ENCODE data around the gene PCBP3. TPM values are rescaled to one million over a fixed set of nuclear protein-coding genes. Genes with fewer than 3 reads are reported as not detected.

Gene PCBP3
- total RNA-seq, 4 donors from 2014 or later, result 0.47 to 5.3 (median 1.0) TPM; not detected in 1

- 85 to 93% methylated on average over 3 to 7 of the region's 7 CpGs for WGBS, 2 donors
- Histone ChIP-seq H3K27me3 (peaks cover 0 to 12% (median 0%) of the 10 kb centered on the region in 4 donors), H3K36me3 (no peaks in the 10 kb centered on the region), H3K4me1 (no peaks in the 10 kb centered on the region), H3K27ac (no peak overlapping the region), H3K9me3 (no peaks in the 10 kb centered on the region), H3K4me3 (no peak overlapping the region)
- intact Hi-C loops (cut with DNase I), result no loop called here
- TF ChIP-seq CTCF (IDR thresholded peaks at IDR 0.05), result no peak
- DNase-seq, result no peak
Measured at GRCh38 chr21:45790427-45790826, 146.9 kb downstream of the PCBP3 start.

DNA sequence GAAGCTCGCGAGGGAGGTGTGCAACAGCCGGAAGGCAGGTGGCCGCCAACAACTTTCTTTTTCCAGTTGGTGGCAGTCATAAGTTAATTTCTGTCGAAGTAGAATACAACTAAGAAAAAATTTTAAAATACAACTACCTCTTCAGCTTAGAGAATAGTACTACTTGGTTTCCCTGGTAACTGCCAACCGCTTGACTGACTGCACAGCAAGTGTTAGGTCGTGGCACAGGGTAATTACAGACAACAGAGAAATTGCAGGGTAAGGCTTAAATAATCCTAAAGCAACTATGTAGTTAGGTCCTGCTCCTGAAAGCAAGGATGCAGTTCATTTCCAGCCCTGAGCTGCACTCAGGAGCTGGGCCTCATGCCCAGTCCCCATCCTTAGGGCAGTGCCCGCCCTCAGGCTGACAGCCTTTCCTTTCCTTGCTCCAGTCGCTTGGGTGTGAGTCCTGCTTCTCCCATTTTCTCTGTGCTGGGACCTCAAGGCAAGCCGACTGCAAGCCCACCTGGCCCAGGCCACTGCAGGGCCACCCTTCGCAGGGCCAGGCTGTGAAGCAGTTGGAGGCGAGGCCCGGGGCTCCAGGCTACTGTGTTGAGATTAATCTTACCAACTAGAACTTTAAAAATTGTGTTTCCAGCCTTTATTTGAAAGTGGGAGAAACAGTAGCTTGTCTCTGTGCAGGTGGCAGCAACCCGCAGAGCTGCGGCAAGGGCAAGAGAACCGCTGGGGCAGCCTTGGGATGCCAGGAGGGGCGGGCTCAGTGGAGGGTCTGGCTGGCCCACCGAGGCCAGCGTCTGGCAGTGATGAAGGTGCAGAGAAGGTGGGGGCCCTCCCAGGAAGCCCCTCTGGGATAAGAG lies 148.3 kb downstream of the PCBP3 start:
- no peak overlapping the region for H3K4me3 ChIP-seq
- no peaks in the 10 kb centered on the region for H3K4me1 ChIP-seq
- H3K36me3 ChIP-seq, result no peaks in the 10 kb centered on the region
- intact Hi-C loops (cut with DNase I), result no loop called here
- no peak for DNase-seq
- H3K9me3 ChIP-seq, result no peaks in the 10 kb centered on the region
- peaks cover 0 to 12% (median 0%) of the 10 kb centered on the region in 4 donors for H3K27me3 ChIP-seq
- TF ChIP-seq CTCF (IDR thresholded peaks at IDR 0.05) (no peak), POLR2A (IDR thresholded peaks at IDR 0.05) (no peak)
- H3K27ac ChIP-seq, result no peak overlapping the region
- 77 to 82% methylated on average over 8 to 18 of the region's 19 CpGs for WGBS, 2 donors

GRCh38 chr21:45792682-45793383 lies 149.3 kb downstream of the PCBP3 start:
- no peaks in the 10 kb centered on the region for H3K9me3 ChIP-seq
- DNase-seq, result no peak
- H3K27ac ChIP-seq, result no peak overlapping the region
- TF ChIP-seq CTCF (IDR thresholded peaks at IDR 0.05) (no peak), POLR2A (IDR thresholded peaks at IDR 0.05) (no peak)
- no peaks in the 10 kb centered on the region for H3K36me3 ChIP-seq
- intact Hi-C loops (cut with DNase I), result no loop called here
- peaks cover 0 to 11% (median 0%) of the 10 kb centered on the region in 4 donors for H3K27me3 ChIP-seq
- 78 to 79% methylated on average over 20 to 22 of the region's 22 CpGs for WGBS, 2 donors
- H3K4me3 ChIP-seq, result no peak overlapping the region
- H3K4me1 ChIP-seq, result no peaks in the 10 kb centered on the region

GRCh38 chr21:45794027-45794426 lies 150.5 kb downstream of the PCBP3 start:
- Histone ChIP-seq H3K9me3 (no peaks in the 10 kb centered on the region), H3K36me3 (no peaks in the 10 kb centered on the region), H3K27ac (no peak overlapping the region), H3K4me1 (no peaks in the 10 kb centered on the region), H3K27me3 (peaks cover 0 to 4% (median 0%) of the 10 kb centered on the region in 4 donors), H3K4me3 (no peak overlapping the region)
- TF ChIP-seq CTCF (IDR thresholded peaks at IDR 0.05) (no peak), POLR2A (IDR thresholded peaks at IDR 0.05) (no peak)
- no peak for DNase-seq
- intact Hi-C loops (cut with DNase I), result no loop called here
- WGBS, 2 donors, result 62 to 67% methylated on average over 6 of the region's 6 CpGs

DNA sequence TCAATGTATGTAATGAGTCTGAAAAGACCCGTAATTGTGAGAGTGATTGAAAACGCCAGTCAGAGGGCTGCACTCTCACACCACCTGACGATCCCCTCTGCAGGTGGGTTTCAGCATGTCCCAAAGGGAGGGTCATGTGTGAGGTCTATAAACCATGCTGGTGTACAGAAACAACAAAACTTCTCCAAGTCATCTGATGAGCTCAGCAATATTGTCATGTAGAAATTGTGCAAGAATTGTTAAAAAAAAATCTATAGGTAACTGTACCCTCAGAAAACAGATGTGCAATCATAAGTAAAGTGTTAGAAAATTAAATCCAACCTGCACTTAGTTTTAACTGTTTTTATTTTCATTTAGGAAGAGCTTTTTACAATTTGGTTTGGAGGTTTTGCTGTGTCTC lies 152.5 kb downstream of the PCBP3 start:
- intact Hi-C loops (cut with DNase I), result no loop called here
- H3K4me1 ChIP-seq, result no peaks in the 10 kb centered on the region
- DNase-seq, result no peak
- no peak for TF ChIP-seq POLR2A (IDR thresholded peaks at IDR 0.05)
- TF ChIP-seq CTCF (IDR thresholded peaks at IDR 0.05), result no peak
- no peak overlapping the region for H3K27ac ChIP-seq
- WGBS, 2 donors, result 64 to 87% methylated on average over 3 of the region's 3 CpGs
- no peak overlapping the region for H3K4me3 ChIP-seq
- H3K36me3 ChIP-seq, result no peaks in the 10 kb centered on the region
- H3K9me3 ChIP-seq, result no peaks in the 10 kb centered on the region
- H3K27me3 ChIP-seq, result peaks cover 0 to 4% (median 0%) of the 10 kb centered on the region in 4 donors
